MM.1S (cell line): ENCODE data around the gene SYK.

Experiments
- DNase-seq: peaks from one replicate; pipeline ENCODE4 v3.0.0-alpha.2; 2015
- H2AFZ ChIP-seq: fragments of 300-600 bp; sonication (generic); 2 replicates; pipeline ENCODE4 v1.6.0; 2016; ENCODE audit warnings: antibody characterized with exemption, low read length
- H3F3A ChIP-seq: fragments of 300-600 bp; sonication (generic); 2 replicates; pipeline ENCODE4 v1.6.1; 2016; ENCODE audit warnings: mild to moderate bottlenecking, antibody characterized with exemption, low read length, moderate library complexity, mixed read lengths; ENCODE audit not compliant: insufficient read depth
- H3K27ac ChIP-seq: fragments of 300-600 bp; sonication (generic); 2 replicates; pipeline ENCODE4 v1.5.1; 2016; ENCODE audit warnings: mild to moderate bottlenecking, low read length
- H3K27me3 ChIP-seq: fragments of 300-600 bp; sonication (generic); replicated peaks from 2 replicates; pipeline ENCODE4 v1.6.0; 2016; ENCODE audit warnings: low read length; ENCODE audit not compliant: insufficient read depth
- H3K36me3 ChIP-seq: fragments of 300-600 bp; sonication (generic); replicated peaks from 2 replicates; pipeline ENCODE4 v1.6.1; 2016; ENCODE audit warnings: mild to moderate bottlenecking, low read length, mixed read lengths; ENCODE audit not compliant: insufficient read depth
- H3K4me1 ChIP-seq: fragments of 300-600 bp; sonication (generic); 2 replicates; pipeline ENCODE4 v1.6.1; 2016; ENCODE audit warnings: low read length, mixed read lengths
- H3K4me2 ChIP-seq: fragments of 300-600 bp; sonication (generic); 2 replicates; pipeline ENCODE4 v1.6.0; 2016; ENCODE audit warnings: low read depth, low read length
- H3K4me3 ChIP-seq: fragments of 300-600 bp; sonication (generic); 2 replicates; pipeline ENCODE4 v1.5.1; 2016; ENCODE audit warnings: low read length, mixed read lengths
- H3K79me2 ChIP-seq: fragments of 300-600 bp; sonication (generic); 2 replicates; pipeline ENCODE4 v1.6.1; 2016; ENCODE audit warnings: mixed run types, low read length, mixed read lengths
- H3K9ac ChIP-seq: fragments of 300-600 bp; sonication (generic); 2 replicates; pipeline ENCODE4 v1.6.1; 2016; ENCODE audit warnings: low read length, mixed read lengths
- H3K9me2 ChIP-seq: fragments of 300-600 bp; sonication (generic); replicated peaks from 2 replicates; pipeline ENCODE4 v1.6.1; 2016; ENCODE audit warnings: mild to moderate bottlenecking, low read length, mixed read lengths; ENCODE audit not compliant: insufficient read depth
- H3K9me3 ChIP-seq: fragments of 300-600 bp; sonication (generic); replicated peaks from 2 replicates; pipeline ENCODE4 v1.6.1; 2016; ENCODE audit warnings: mild to moderate bottlenecking, low read length, mixed read lengths; ENCODE audit not compliant: insufficient read depth
- H4K20me1 ChIP-seq: fragments of 300-600 bp; sonication (generic); 2 replicates; pipeline ENCODE4 v1.6.1; 2016; ENCODE audit warnings: mild to moderate bottlenecking, low read length, moderate library complexity, mixed read lengths; ENCODE audit not compliant: insufficient read depth
- EZH2 ChIP-seq: fragments of 300-600 bp; sonication (generic); optimal IDR thresholded peaks from 2 replicates; pipeline ENCODE3; 2017; ENCODE audit warnings: low read depth, mild to moderate bottlenecking, antibody characterized with exemption, low read length, mixed read lengths
- EZH2phosphoT487 ChIP-seq: fragments of 300-600 bp; sonication (generic); IDR thresholded peaks from 2 replicates; pipeline ENCODE4 v1.6.1; 2018; ENCODE audit warnings: antibody characterized with exemption, low read length
- TF ChIP-seq, protein P1 (sequence below): fragments of 300-600 bp; sonication (generic); IDR thresholded peaks from 2 replicates; pipeline ENCODE4 v1.5.1; 2016; ENCODE audit warnings: antibody characterized with exemption, low read length, mixed read lengths

The SYK gene

DNA sequence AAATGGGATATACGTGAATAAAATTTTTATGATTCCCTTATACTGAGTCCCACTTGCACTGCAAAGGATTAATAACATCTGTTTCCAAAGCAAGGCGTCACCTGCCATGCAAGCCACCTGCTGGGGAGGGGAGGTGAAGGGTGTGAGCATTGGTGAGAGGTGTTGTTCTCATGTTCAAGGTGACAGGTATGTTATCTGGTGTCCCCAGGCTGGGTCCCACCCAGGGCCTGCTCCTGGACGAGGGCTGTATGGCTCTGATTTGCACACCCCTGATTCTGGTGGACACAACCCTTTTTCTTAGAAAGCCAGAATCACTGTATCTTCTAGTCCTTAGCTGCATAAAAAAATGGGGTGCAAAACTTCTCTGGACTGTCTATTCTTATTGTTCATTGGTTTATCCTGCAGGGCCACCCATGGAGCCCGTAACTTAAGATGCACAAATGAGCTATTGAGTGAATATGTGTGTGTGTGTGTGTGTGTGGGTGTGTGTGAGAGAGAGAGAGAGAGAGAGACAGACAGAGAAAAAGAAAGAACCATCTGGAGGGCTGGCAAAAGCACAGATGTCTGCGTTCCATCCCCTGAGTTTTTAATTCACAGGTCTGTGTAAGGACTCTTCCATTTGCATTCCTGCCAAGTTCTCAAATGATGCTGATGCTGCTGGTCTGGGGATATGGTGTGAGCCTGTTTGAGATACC lies 53.7 kb downstream of the SYK start:
- Histone ChIP-seq H3F3A (no peaks in the 10 kb centered on the region), H3K27ac (no peak overlapping the region), H3K27me3 (no peaks in the 10 kb centered on the region), H3K36me3 (no peaks in the 10 kb centered on the region), H2AFZ (no peak overlapping the region), H4K20me1 (no peaks in the 10 kb centered on the region), H3K4me3 (no peak overlapping the region), H3K9me2 (no peaks in the 10 kb centered on the region), H3K79me2 (no peaks in the 10 kb centered on the region), H3K4me2 (no peak overlapping the region), H3K9ac (no peak overlapping the region), H3K9me3 (no peaks in the 10 kb centered on the region), H3K4me1 (peaks cover 17% of the 10 kb centered on the region)
- no peak for DNase-seq
- TF ChIP-seq EZH2phosphoT487 (no peak), EZH2 (no peak)
- TF ChIP-seq, protein P1, sequence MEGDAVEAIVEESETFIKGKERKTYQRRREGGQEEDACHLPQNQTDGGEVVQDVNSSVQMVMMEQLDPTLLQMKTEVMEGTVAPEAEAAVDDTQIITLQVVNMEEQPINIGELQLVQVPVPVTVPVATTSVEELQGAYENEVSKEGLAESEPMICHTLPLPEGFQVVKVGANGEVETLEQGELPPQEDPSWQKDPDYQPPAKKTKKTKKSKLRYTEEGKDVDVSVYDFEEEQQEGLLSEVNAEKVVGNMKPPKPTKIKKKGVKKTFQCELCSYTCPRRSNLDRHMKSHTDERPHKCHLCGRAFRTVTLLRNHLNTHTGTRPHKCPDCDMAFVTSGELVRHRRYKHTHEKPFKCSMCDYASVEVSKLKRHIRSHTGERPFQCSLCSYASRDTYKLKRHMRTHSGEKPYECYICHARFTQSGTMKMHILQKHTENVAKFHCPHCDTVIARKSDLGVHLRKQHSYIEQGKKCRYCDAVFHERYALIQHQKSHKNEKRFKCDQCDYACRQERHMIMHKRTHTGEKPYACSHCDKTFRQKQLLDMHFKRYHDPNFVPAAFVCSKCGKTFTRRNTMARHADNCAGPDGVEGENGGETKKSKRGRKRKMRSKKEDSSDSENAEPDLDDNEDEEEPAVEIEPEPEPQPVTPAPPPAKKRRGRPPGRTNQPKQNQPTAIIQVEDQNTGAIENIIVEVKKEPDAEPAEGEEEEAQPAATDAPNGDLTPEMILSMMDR = no peak

DNA sequence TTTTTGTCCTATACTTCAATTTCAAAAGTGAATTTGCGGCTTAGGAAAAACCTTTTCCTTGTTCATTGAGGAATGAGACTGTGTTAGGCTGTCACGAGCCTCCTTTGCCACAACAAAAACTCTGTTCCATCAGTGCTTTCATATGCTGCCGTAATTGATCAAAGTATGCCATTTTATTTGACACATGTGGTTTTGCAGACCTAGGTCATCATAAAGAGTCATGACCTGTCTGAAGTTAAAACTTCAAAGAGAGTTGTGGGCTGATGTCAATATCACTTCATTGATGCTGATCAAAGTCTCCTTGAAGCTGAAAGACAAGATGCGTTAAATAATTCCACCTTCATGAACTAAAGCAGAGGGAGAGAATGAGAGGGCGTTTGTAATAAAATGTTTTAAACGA lies 55.5 kb downstream of the SYK start:
- no peak for DNase-seq
- no peak for TF ChIP-seq EZH2phosphoT487
- no peak for TF ChIP-seq EZH2
- TF ChIP-seq, protein P1 = no peak
- H3K9ac ChIP-seq = no peak overlapping the region
- no peaks in the 10 kb centered on the region for H3K36me3 ChIP-seq
- no peaks in the 10 kb centered on the region for H3K9me2 ChIP-seq
- no peak overlapping the region for H2AFZ ChIP-seq
- H3K27ac ChIP-seq = no peak overlapping the region
- H3K4me3 ChIP-seq = no peak overlapping the region
- H4K20me1 ChIP-seq = no peaks in the 10 kb centered on the region
- no peaks in the 10 kb centered on the region for H3F3A ChIP-seq
- peaks cover 17% of the 10 kb centered on the region for H3K4me1 ChIP-seq
- H3K79me2 ChIP-seq = no peaks in the 10 kb centered on the region
- H3K27me3 ChIP-seq = no peaks in the 10 kb centered on the region
- H3K4me2 ChIP-seq = no peak overlapping the region
- no peaks in the 10 kb centered on the region for H3K9me3 ChIP-seq

DNA sequence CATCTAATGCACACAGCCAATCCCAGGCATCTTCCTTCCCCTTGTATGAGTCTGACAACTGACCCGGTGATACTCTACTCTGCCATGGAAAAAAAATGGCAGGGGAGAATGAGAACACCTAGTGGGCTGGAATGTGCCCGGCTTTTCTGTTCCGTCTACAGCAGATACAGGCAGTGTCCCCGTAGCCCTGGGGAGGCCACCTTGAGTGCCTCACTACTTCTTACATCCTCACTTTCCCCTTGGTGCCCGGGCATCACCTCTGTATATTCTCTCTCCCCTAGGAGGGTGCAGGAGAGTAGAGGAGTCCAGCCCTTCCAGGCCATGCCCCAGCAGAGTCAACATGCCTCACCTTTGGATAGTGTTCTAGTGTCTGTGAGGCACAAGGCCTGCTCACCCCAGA lies 56.2 kb downstream of the SYK start:
- no peaks in the 10 kb centered on the region for H3K9me2 ChIP-seq
- no peaks in the 10 kb centered on the region for H3F3A ChIP-seq
- H3K4me3 ChIP-seq = no peak overlapping the region
- no peaks in the 10 kb centered on the region for H4K20me1 ChIP-seq
- H3K9me3 ChIP-seq = no peaks in the 10 kb centered on the region
- peaks cover 17% of the 10 kb centered on the region for H3K4me1 ChIP-seq
- peak overlapping the region; percentile 34; the same call in 1 of the 2 replicates for H3K4me2 ChIP-seq
- no peak for DNase-seq
- no peaks in the 10 kb centered on the region for H3K27me3 ChIP-seq
- TF ChIP-seq, protein P1 = no peak
- no peak for TF ChIP-seq EZH2
- TF ChIP-seq EZH2phosphoT487 = no peak
- H3K9ac ChIP-seq = no peak overlapping the region
- no peak overlapping the region for H3K27ac ChIP-seq
- no peak overlapping the region for H2AFZ ChIP-seq
- H3K79me2 ChIP-seq = no peaks in the 10 kb centered on the region
- H3K36me3 ChIP-seq = no peaks in the 10 kb centered on the region
